Uterus (tissue), 4 donors: ENCODE results near the gene SEPTIN3. TPM values are rescaled to one million over a fixed set of nuclear protein-coding genes. Genes with fewer than 3 reads are reported as not detected.

Experiments used
- DNase-seq, 2 donors: peaks; one replicate each; pipeline ENCODE4 v3.0.0-alpha.2; 2019 to 2020
- H3K27ac ChIP-seq, 2 donors: fragments of 200-600 bp; sonication (generic); 1 replicate in 1 of 2; 2 replicates in 1 of 2; pipeline ENCODE4 v1.5.1; 2016 to 2018
- H3K27me3 ChIP-seq, 2 donors: fragments of 200-600 bp; sonication (generic); one replicate each; pipeline ENCODE4 v1.5.1; 2018 to 2019; ENCODE audit warnings: control low read depth in 1 of 2
- H3K36me3 ChIP-seq, 2 donors: fragments of 200-600 bp; sonication (generic); one replicate each; pipeline ENCODE4 v1.5.1; 2019; ENCODE audit warnings: control low read depth in 1 of 2
- H3K4me1 ChIP-seq, 2 donors: fragments of 200-600 bp; sonication (generic); one replicate each; pipeline ENCODE4 v1.5.1; 2018 to 2019; ENCODE audit warnings: control low read depth in 1 of 2
- H3K4me3 ChIP-seq, 2 donors: fragments of 200-600 bp; sonication (generic); 1 replicate in 1 of 2; 2 replicates in 1 of 2; pipeline ENCODE4 v1.5.1; 2018 to 2019; ENCODE audit warnings: mild to moderate bottlenecking in 1 of 2
- H3K9me3 ChIP-seq, 2 donors: fragments of 200-600 bp; sonication (generic); one replicate each; pipeline ENCODE4 v1.5.1; 2019; ENCODE audit warnings: control low read depth in 1 of 2
- POLR2A ChIP-seq, 2 donors: fragments of 450-650 bp; IDR thresholded peaks; one replicate each; pipeline ENCODE4 v1.6.1; 2016; ENCODE audit warnings: antibody characterized with exemption in 2 of 2, mild to moderate bottlenecking in 1 of 2, moderate library complexity in 1 of 2
- intact Hi-C: fragments of 100-400 bp; cut with DNase I; formaldehyde crosslinking; loops from one replicate; pipeline ENCODE4 v1.15.1; 2023; ENCODE audit warnings: low total_unique reads
- total RNA-seq, 4 donors: library from RNA; depleted of rRNA in 3 of 4; stranded (reverse); fragments of >200 nt in 3 of 4; gene quantifications; one replicate each; pipeline versions ENCODE4 v1.1.0 to v1.2.4, GENCODE V29; 2014 to 2023
- TF ChIP-seq, protein P1 (sequence below), 4 experiments: fragments of 200-600 bp in 2 of 4; fragments of 450-650 bp in 2 of 4; sonication (generic) in 2 of 4; IDR thresholded peaks; one replicate each; pipeline ENCODE4 v1.5.1; 2016 to 2019; ENCODE audit warnings: antibody characterized with exemption in 4 of 4, mild to moderate bottlenecking in 2 of 4, moderate library complexity in 1 of 4
- donor health status: DM: yes; HTN: yes; CAD: no.

SEPTIN3 gene
- total RNA-seq, 4 donors from 2014 or later = 1.4 TPM; not detected in 3

DNA sequence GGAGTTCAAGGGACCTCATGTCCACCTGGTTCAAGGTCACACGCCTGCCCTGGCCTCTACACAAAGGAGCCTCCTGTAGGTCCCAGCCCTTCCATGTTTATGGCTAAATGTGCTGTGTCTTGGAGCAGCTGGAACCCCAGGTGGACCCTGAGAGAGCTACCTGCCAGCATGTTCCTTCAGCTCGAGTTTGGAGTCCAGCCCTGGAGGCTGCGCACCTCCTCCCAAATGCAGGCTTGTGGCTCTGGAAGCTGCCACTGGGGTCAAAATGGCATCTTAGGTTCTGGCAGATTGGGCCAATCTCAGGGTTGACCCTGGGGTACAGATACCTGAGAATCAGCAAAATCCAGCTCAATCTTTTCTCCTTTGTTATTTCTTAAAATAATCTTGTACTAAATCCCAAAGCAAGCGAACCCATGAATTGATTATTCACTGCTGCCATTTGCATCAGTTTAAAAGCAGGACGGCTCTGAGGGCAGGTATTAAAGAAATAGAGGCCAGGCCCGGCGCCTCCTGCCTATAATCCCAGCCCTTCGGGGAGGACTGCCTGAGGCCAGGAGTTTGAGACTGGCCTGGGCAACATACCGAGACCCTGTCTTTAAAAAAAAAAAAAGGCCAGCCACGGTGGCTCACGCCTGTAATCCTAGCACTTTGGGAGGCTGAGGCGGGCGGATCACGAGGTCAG, 45.5 kb upstream of the SEPTIN3 start:
- Histone ChIP-seq H3K27me3 (peaks cover 3 to 15% of the 10 kb centered on the region in 2 donors), H3K9me3 (no peaks in the 10 kb centered on the region), H3K36me3 (no peaks in the 10 kb centered on the region), H3K4me3 (no peak overlapping the region), H3K27ac (no peak overlapping the region), H3K4me1 (peaks cover 0 to 9% of the 10 kb centered on the region in 2 donors)
- intact Hi-C loops = no loop called here
- no peak for TF ChIP-seq POLR2A (IDR thresholded peaks at IDR 0.05)
- TF ChIP-seq, protein P1, sequence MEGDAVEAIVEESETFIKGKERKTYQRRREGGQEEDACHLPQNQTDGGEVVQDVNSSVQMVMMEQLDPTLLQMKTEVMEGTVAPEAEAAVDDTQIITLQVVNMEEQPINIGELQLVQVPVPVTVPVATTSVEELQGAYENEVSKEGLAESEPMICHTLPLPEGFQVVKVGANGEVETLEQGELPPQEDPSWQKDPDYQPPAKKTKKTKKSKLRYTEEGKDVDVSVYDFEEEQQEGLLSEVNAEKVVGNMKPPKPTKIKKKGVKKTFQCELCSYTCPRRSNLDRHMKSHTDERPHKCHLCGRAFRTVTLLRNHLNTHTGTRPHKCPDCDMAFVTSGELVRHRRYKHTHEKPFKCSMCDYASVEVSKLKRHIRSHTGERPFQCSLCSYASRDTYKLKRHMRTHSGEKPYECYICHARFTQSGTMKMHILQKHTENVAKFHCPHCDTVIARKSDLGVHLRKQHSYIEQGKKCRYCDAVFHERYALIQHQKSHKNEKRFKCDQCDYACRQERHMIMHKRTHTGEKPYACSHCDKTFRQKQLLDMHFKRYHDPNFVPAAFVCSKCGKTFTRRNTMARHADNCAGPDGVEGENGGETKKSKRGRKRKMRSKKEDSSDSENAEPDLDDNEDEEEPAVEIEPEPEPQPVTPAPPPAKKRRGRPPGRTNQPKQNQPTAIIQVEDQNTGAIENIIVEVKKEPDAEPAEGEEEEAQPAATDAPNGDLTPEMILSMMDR (IDR thresholded peaks at IDR 0.05) = no peak
- no peak for DNase-seq

DNA sequence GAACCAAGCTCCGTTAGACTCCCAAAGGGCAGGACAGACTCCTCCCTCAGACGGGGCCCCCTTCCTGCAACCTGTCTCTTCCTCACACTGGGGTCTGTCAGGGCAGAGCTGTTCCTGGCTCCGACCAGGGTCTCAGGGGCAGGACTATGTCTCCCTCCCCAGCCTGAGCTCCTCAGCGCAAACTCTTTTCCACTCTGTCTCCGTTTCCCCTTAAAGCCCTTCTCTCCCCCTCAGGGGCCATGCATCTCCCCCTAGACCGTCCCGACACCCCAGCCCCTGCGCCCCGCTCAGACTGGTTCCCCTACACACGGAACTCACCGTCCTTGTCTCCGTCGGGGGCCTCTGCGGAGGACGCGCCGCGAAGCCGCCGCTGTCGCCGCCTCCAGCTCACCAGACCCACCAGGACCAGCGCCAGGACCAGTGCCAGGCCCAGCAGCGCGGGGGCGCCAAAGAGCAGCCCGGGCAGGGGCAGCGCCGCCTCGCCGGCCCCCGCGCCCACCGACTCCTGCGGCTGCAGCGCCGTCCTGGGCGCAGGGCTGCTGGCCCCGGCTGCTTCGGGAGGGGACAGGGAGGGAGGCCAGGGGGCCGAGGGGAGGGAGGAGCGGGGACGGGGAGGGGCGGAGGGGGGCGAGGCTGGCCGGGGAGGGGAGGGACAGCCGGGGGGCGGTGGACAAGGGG, 43.3 kb upstream of the SEPTIN3 start:
- Histone ChIP-seq H3K4me1 (no peaks in the 10 kb centered on the region), H3K27ac (no peak overlapping the region), H3K36me3 (no peaks in the 10 kb centered on the region), H3K9me3 (no peaks in the 10 kb centered on the region), H3K27me3 (peaks cover 3 to 4% of the 10 kb centered on the region in 2 donors), H3K4me3 (peak overlapping the region in 1 of 2 donors; percentile 8)
- TF ChIP-seq, protein P1 (IDR thresholded peaks at IDR 0.05) = peak in 3 of 4 experiments; percentile 21 to 44 (median 30)
- TF ChIP-seq POLR2A (IDR thresholded peaks at IDR 0.05) = no peak
- intact Hi-C loops = no loop called here
- no peak for DNase-seq

DNA sequence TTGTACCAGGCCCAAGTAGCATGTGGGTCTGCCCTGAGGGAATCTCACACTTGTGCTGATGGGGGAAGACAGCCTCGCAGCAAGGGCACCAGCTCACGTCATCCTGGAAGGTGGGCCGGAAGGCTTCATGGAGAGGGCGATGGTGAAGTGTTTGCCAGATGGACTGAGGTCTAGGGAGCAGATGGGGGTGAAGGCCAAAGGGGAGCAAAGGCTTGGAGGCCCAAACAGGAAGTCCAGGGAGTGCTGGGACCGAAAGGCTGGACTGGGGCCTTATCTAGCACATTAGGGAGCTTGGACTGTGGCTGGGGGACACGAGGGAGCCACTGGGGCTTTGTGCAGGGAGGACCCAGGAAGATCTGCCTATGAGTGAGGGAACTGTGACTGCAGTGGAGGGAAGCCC, 41.4 kb upstream of the SEPTIN3 start:
- H3K4me3 ChIP-seq = no peak overlapping the region
- no peaks in the 10 kb centered on the region for H3K4me1 ChIP-seq
- intact Hi-C loops = no loop called here
- no peak for DNase-seq
- H3K27me3 ChIP-seq = peaks cover 3 to 4% of the 10 kb centered on the region in 2 donors
- H3K9me3 ChIP-seq = no peaks in the 10 kb centered on the region
- no peaks in the 10 kb centered on the region for H3K36me3 ChIP-seq
- TF ChIP-seq, protein P1 (IDR thresholded peaks at IDR 0.05) = no peak
- no peak for TF ChIP-seq POLR2A (IDR thresholded peaks at IDR 0.05)
- no peak overlapping the region for H3K27ac ChIP-seq

DNA sequence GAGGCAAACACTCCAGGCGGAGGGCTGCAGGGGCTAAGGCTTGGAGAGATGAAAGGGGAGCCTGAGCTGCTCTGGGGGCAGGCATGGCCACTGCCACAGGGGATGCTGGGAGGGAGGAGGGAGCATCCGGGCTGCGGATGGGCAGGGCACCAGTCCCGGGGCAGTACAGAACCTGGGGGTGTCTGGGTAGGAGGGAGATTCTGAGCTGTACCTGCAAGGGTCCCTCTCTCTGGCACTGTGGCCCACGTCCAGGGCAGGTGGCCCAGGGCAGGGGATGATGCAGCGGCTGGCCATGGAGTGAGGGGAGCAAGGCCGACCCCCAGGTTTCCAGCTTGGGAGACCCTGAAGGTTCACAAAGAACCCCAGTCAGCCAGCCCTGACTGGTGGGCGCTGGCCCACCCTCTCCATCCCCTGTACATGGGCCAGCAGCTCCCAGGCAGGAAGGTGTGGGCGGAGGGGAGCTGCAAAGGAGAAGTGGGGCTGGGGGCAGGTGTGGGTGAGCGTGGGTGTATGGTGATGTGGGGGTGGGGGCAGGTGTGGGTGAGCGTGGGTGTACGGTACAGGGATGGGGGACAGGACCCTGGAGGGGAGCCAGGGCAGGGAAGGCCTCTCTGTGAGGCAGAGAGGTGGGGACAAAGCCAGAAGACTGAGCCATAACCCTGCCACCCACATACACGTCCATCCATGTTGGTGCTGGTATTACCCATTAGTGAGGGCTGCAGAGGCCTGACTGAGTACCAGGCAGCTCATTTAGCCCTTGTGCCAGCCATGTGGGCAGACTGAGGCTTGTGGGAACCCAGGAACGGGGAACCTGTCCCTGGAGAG, 40.4 kb upstream of the SEPTIN3 start:
- H3K27me3 ChIP-seq = peaks cover 3 to 4% of the 10 kb centered on the region in 2 donors
- no peak overlapping the region for H3K27ac ChIP-seq
- H3K4me1 ChIP-seq = no peaks in the 10 kb centered on the region
- DNase-seq = no peak
- no peak for TF ChIP-seq POLR2A (IDR thresholded peaks at IDR 0.05)
- TF ChIP-seq, protein P1 (IDR thresholded peaks at IDR 0.05) = no peak
- no peaks in the 10 kb centered on the region for H3K9me3 ChIP-seq
- H3K4me3 ChIP-seq = no peak overlapping the region
- no peaks in the 10 kb centered on the region for H3K36me3 ChIP-seq
- intact Hi-C loops = no loop called here
